HAP-1 (cell line): ENCODE results near the gene LCP2.

Source experiments
- DNase-seq, 2 experiments: peaks; one replicate each; pipeline ENCODE4 v3.0.0-alpha.2; 2016 to 2020; ENCODE audit warnings: low spot score in 2 of 2
- H3K27me3 ChIP-seq: fragments of 250-450 bp; sonication (Bioruptor Pico); 2 replicates; pipeline ENCODE4 v1.5.1; 2020; ENCODE audit warnings: low read depth, mild to moderate bottlenecking, moderate library complexity
- H3K36me3 ChIP-seq: fragments of 250-450 bp; sonication (Bioruptor Pico); replicated peaks from 2 replicates; pipeline ENCODE4 v1.5.1; 2020; ENCODE audit warnings: mild to moderate bottlenecking
- H3K4me1 ChIP-seq: fragments of 250-450 bp; sonication (Bioruptor Pico); 2 replicates; pipeline ENCODE4 v1.5.1; 2020; ENCODE audit warnings: mild to moderate bottlenecking
- H3K4me3 ChIP-seq: fragments of 250-450 bp; sonication (Bioruptor Pico); 2 replicates; pipeline ENCODE4 v1.5.1; 2020; ENCODE audit warnings: mild to moderate bottlenecking, moderate library complexity
- H3K9me3 ChIP-seq: fragments of 250-450 bp; sonication (Bioruptor Pico); 2 replicates; pipeline ENCODE4 v1.5.1; 2020; ENCODE audit warnings: mild to moderate bottlenecking, moderate library complexity
- in situ Hi-C: fragments of 300-500 bp; cut with MboI; formaldehyde crosslinking; loops from 3 replicates; pipeline ENCODE4 v1.14.3; 2020; ENCODE audit warnings: low sequenced_read_pairs, inconsistent platforms, mixed read lengths

The LCP2 gene

GRCh38 chr5:170312301-170312595, 14.7 kb upstream of the LCP2 start:
- in situ Hi-C loops, result no loop called here
- H3K4me1 ChIP-seq, result peaks cover 4% of the 10 kb centered on the region; the same call in 1 of the 2 replicates

GRCh38 chr5:170311511-170312300, 14.1 kb upstream of the LCP2 start:
- Histone ChIP-seq H3K27me3 (0 out of 2 replicates have a peak, but pooled peaks cover 4% of the 10 kb centered on the region), H3K4me1 (peaks cover 4% of the 10 kb centered on the region; the same call in 1 of the 2 replicates), H3K9me3 (no peaks in the 10 kb centered on the region), H3K4me3 (no peak overlapping the region), H3K36me3 (no peaks in the 10 kb centered on the region)
- no peak for DNase-seq
- in situ Hi-C loops, result no loop called here

More at GRCh38 chr5:170312301-170312595, 14.7 kb upstream of the LCP2 start:
- H3K27me3 ChIP-seq, result 0 out of 2 replicates have a peak, but pooled peaks cover 4% of the 10 kb centered on the region
- no peaks in the 10 kb centered on the region for H3K9me3 ChIP-seq
- no peak for DNase-seq
- H3K36me3 ChIP-seq, result no peaks in the 10 kb centered on the region
- H3K4me3 ChIP-seq, result no peak overlapping the region

DNA sequence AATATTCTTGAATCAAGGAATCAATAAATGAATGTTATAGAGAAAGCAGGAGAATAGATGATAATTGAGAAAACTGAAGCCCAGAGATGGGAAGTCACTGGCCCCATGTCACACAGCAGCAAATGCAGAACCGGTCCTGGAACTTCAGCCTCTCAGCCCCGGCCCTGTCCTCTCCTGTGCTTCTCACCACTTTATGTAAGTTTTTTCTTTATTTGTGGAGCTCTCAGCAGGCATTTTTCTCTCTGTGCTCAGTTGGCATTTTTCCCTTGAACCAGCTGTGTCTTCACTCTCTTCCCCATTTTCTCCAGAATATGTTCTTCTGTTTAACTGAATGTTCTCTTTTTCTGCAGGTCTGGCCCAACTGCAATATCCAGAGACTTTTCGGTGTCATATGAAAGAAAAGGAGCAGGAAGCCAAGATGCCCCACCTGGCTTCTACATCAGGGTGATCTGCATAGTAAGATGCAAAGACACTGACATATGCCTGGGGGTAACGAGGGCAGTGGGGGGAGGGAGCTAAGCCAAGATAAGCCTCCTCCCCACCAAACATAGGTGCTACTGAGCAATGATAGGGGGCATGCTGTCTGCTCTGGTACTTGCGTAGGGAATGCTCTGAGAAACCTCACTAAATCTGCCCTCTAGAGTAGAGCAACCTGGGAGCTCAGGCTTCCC, 12.8 kb upstream of the LCP2 start:
- Histone ChIP-seq H3K4me1 (peaks cover 4% of the 10 kb centered on the region; the same call in 1 of the 2 replicates), H3K4me3 (no peak overlapping the region), H3K27me3 (0 out of 2 replicates have a peak, but pooled peaks cover 4% of the 10 kb centered on the region), H3K9me3 (no peaks in the 10 kb centered on the region), H3K36me3 (no peaks in the 10 kb centered on the region)
- in situ Hi-C loops, result no loop called here
- no peak for DNase-seq

DNA sequence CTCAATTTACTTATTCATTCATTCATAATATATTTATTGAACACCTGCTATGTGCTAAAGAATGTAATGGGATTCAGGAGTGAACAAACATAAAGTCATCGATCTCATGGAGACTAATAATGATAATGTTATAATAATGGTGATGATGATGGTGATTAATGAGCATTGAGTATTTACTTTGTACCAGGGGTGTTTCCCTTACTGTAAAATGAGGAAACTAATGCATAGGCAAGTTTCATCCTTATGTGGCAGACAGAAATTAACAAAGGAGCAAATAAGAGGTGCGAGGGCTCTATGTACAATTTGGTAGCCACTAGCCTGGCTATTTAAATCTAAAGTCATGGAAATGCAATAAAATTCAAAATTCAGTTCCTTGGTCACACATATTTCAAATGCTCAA, 11.1 kb upstream of the LCP2 start:
- Histone ChIP-seq H3K4me1 (no peaks in the 10 kb centered on the region), H3K27me3 (0 out of 2 replicates have a peak, but pooled peaks cover 4% of the 10 kb centered on the region), H3K9me3 (no peaks in the 10 kb centered on the region), H3K36me3 (no peaks in the 10 kb centered on the region), H3K4me3 (no peak overlapping the region)
- no peak for DNase-seq
- in situ Hi-C loops, result no loop called here

DNA sequence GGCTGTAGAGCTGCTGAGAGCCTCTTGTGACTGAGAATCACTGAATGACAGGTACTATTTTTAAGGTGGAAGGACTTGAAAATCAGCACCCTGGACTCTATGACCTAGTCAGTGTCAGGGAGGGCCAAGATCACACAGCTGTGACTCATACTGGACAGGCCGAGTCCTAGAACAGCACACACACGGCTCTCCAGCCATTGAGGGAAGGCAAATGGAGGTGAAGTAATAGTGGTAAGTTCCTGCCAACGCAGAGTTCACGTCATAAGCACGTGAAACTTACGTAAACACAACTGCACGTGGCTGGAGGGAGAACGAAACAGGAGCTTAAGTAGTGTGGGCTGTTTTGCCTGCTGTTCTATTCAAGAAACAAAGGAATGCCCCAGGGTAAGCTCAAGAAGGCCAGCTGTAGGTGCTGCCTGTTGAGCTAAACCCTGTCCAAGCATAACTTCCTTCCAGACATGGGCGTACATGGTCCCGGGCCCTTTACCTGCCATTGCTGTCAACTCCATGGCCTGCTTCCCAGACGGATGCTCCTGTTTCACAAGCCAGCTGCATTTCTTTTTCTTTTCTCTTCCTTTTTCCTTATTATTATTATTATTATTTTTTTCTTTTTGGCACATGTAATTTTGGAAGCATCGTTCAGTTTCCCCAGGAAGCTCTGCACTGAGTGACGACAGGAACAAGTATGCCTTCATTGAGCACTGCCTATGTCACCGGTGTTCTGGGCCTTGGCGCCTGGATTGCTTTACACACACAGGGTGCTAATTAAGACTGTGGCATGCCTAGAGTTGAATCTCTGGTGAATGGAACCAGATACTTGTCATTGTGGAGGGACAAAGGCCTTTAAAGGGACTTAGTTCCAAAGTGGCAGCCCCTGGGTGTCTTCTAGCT, 10.2 kb upstream of the LCP2 start:
- Histone ChIP-seq H3K4me1 (no peaks in the 10 kb centered on the region), H3K9me3 (no peaks in the 10 kb centered on the region), H3K27me3 (0 out of 2 replicates have a peak, but pooled peaks cover 4% of the 10 kb centered on the region), H3K36me3 (no peaks in the 10 kb centered on the region), H3K4me3 (no peak overlapping the region)
- in situ Hi-C loops, result no loop called here
- DNase-seq, result no peak

DNA sequence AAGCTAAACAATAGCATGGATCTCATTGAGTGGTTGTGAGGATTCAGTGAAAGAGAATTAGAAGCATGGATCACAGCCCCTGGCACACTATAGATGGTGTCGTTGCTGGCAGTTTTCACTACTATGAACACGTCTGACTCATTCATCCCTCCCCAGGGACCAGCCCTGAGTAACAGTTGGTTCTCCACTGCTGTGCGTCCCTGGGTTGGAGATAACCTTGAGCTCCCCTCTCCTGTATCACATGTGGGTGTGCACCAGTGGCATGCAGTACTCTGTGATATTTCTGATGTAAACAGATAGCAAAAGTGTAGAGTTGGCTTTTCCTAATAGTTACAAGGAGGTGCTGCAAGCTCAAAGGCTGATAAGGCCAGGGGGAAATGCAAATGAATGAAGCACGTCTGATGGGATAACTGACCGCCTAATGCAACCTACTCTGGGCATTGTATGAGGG, 8.8 kb upstream of the LCP2 start:
- H3K4me1 ChIP-seq, result no peaks in the 10 kb centered on the region
- no peaks in the 10 kb centered on the region for H3K9me3 ChIP-seq
- DNase-seq, result no peak
- no peak overlapping the region for H3K4me3 ChIP-seq
- in situ Hi-C loops, result no loop called here
- 0 out of 2 replicates have a peak, but pooled peaks cover 3% of the 10 kb centered on the region for H3K27me3 ChIP-seq
- H3K36me3 ChIP-seq, result no peaks in the 10 kb centered on the region

- H3K9me3 ChIP-seq, result no peaks in the 10 kb centered on the region
- H3K4me3 ChIP-seq, result no peak overlapping the region
- H3K36me3 ChIP-seq, result no peaks in the 10 kb centered on the region
- H3K4me1 ChIP-seq, result no peaks in the 10 kb centered on the region
- in situ Hi-C loops, result no loop called here
- no peak for DNase-seq
- H3K27me3 ChIP-seq, result no peaks in the 10 kb centered on the region
Measured at GRCh38 chr5:170305646-170306025, 8.1 kb upstream of the LCP2 start.

GRCh38 chr5:170305016-170305645, 7.6 kb upstream of the LCP2 start:
- no peak for DNase-seq
- no peaks in the 10 kb centered on the region for H3K36me3 ChIP-seq
- in situ Hi-C loops, result no loop called here
- no peaks in the 10 kb centered on the region for H3K4me1 ChIP-seq
- H3K9me3 ChIP-seq, result no peaks in the 10 kb centered on the region
- H3K4me3 ChIP-seq, result no peak overlapping the region
- no peaks in the 10 kb centered on the region for H3K27me3 ChIP-seq

- no peak overlapping the region for H3K4me3 ChIP-seq
- no peaks in the 10 kb centered on the region for H3K4me1 ChIP-seq
- no peaks in the 10 kb centered on the region for H3K36me3 ChIP-seq
- H3K9me3 ChIP-seq, result no peaks in the 10 kb centered on the region
- H3K27me3 ChIP-seq, result no peaks in the 10 kb centered on the region
- DNase-seq, result no peak
- in situ Hi-C loops, result no loop called here
Measured at GRCh38 chr5:170303549-170303948, 6.0 kb upstream of the LCP2 start.

- no peak overlapping the region for H3K4me3 ChIP-seq
- no peaks in the 10 kb centered on the region for H3K36me3 ChIP-seq
- no peaks in the 10 kb centered on the region for H3K9me3 ChIP-seq
- H3K27me3 ChIP-seq, result no peaks in the 10 kb centered on the region
- in situ Hi-C loops, result no loop called here
- no peak for DNase-seq
- no peaks in the 10 kb centered on the region for H3K4me1 ChIP-seq
Measured at GRCh38 chr5:170302653-170303501, 5.3 kb upstream of the LCP2 start.

- H3K4me1 ChIP-seq, result no peaks in the 10 kb centered on the region
- in situ Hi-C loops, result no loop called here
Measured at GRCh38 chr5:170301981-170302652, 4.5 kb upstream of the LCP2 start.

GRCh38 chr5:170301149-170301548, 3.6 kb upstream of the LCP2 start:
- no peak for DNase-seq
- Histone ChIP-seq H3K4me1 (no peaks in the 10 kb centered on the region), H3K4me3 (no peak overlapping the region), H3K9me3 (no peaks in the 10 kb centered on the region), H3K27me3 (peaks cover 2% of the 10 kb centered on the region; the same call in 1 of the 2 replicates), H3K36me3 (no peaks in the 10 kb centered on the region)
- in situ Hi-C loops, result no loop called here

More at GRCh38 chr5:170301981-170302652, 4.5 kb upstream of the LCP2 start:
- Histone ChIP-seq H3K27me3 (no peaks in the 10 kb centered on the region), H3K9me3 (no peaks in the 10 kb centered on the region), H3K36me3 (no peaks in the 10 kb centered on the region), H3K4me3 (no peak overlapping the region)
- no peak for DNase-seq
